Measurements from ENCODE around the gene LZTR1.

DNA sequence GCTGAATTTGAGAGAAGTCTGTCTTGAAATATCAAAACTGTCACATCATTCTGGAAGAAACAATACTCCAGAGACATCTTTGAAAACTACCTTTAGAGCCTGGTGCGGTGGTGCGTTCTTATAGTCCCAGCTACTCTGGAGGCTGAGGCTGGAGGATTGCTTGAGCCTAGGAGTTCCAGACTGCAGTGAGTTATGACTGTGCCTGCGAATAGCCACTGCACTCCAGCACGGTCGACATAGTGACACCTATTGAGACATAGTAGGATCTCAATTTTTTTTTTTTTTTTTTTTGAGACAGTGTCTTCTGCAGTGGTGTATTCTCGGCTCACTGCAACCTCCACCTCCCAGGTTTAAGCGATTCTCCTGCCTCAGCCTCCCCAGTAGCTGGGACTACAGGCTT lies 26.5 kb upstream of the LZTR1 start:
- TF ChIP-seq, protein P1, sequence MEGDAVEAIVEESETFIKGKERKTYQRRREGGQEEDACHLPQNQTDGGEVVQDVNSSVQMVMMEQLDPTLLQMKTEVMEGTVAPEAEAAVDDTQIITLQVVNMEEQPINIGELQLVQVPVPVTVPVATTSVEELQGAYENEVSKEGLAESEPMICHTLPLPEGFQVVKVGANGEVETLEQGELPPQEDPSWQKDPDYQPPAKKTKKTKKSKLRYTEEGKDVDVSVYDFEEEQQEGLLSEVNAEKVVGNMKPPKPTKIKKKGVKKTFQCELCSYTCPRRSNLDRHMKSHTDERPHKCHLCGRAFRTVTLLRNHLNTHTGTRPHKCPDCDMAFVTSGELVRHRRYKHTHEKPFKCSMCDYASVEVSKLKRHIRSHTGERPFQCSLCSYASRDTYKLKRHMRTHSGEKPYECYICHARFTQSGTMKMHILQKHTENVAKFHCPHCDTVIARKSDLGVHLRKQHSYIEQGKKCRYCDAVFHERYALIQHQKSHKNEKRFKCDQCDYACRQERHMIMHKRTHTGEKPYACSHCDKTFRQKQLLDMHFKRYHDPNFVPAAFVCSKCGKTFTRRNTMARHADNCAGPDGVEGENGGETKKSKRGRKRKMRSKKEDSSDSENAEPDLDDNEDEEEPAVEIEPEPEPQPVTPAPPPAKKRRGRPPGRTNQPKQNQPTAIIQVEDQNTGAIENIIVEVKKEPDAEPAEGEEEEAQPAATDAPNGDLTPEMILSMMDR (IDR thresholded peaks at IDR 0.05): no peak
- no peak for TF ChIP-seq POLR2A (IDR thresholded peaks at IDR 0.05)

Measured in testis (tissue), 2 donors.